Lower leg skin (tissue), 4 donors: Measurements from ENCODE around the gene S100A14. TPM values are rescaled to one million over a fixed set of nuclear protein-coding genes. Genes with fewer than 3 reads are reported as not detected.

Experiments used
- DNase-seq, 2 donors: peaks; one replicate each; pipeline ENCODE4 v3.0.0-alpha.2; 2019; ENCODE audit warnings: low spot score in 2 of 2
- H3K4me3 ChIP-seq: fragments of 200-600 bp; sonication (generic); 2 replicates; pipeline ENCODE4 v1.5.1; 2017; ENCODE audit warnings: mild to moderate bottlenecking, low read depth; ENCODE audit not compliant: poor library complexity, severe bottlenecking
- CTCF ChIP-seq, 3 donors: fragments of 450-650 bp; IDR thresholded peaks; one replicate each; pipeline ENCODE4 v1.5.1; 2016; ENCODE audit warnings: antibody characterized with exemption in 3 of 3, mild to moderate bottlenecking in 3 of 3, moderate library complexity in 2 of 3
- POLR2A ChIP-seq, 2 donors: fragments of 450-650 bp; IDR thresholded peaks; one replicate each; pipeline ENCODE4 v1.6.1; 2016 to 2017; ENCODE audit warnings: antibody characterized with exemption in 2 of 2, mild to moderate bottlenecking in 1 of 2, moderate library complexity in 1 of 2
- WGBS, 2 donors: methylation state at CpG; one replicate each; pipeline ENCODE4 v1.1.5; 2018; 5-methylcytosine and 5-hydroxymethylcytosine counted together
- intact Hi-C: fragments of 100-400 bp; cut with DNase I; formaldehyde crosslinking; loops from one replicate; pipeline ENCODE4 v1.15.0; 2023; ENCODE audit warnings: low total_unique reads
- total RNA-seq, 4 donors: library from RNA; depleted of rRNA; stranded (reverse); fragments of >200 nt; gene quantifications; one replicate each; pipeline ENCODE4 v1.1.0, GENCODE V29; 2016

Gene S100A14
- total RNA-seq, 4 donors from 2014 or later = 416 to 668 (median 495) TPM

GRCh38 chr1:153638261-153638660, 22.1 kb upstream of the S100A14 start:
- no peak overlapping the region for H3K4me3 ChIP-seq
- TF ChIP-seq POLR2A (IDR thresholded peaks at IDR 0.05) = no peak
- no peak for TF ChIP-seq CTCF (IDR thresholded peaks at IDR 0.05)
- WGBS, 2 donors = 85 to 90% methylated on average over 6 of the region's 6 CpGs
- DNase-seq = no peak
- intact Hi-C loops = no loop called here

- WGBS, 2 donors = 90 to 92% methylated on average over 9 of the region's 9 CpGs
- DNase-seq = no peak
- TF ChIP-seq CTCF (IDR thresholded peaks at IDR 0.05) (no peak), POLR2A (IDR thresholded peaks at IDR 0.05) (no peak)
- no peak overlapping the region for H3K4me3 ChIP-seq
- intact Hi-C loops = no loop called here
Measured at GRCh38 chr1:153636312-153636711, 20.2 kb upstream of the S100A14 start.

- H3K4me3 ChIP-seq = no peak overlapping the region
- intact Hi-C loops = no loop called here
- WGBS, 2 donors = 84 to 90% methylated on average over 7 of the region's 7 CpGs
- no peak for DNase-seq
- TF ChIP-seq POLR2A (IDR thresholded peaks at IDR 0.05) (no peak), CTCF (IDR thresholded peaks at IDR 0.05) (no peak)
Measured at GRCh38 chr1:153635872-153636271, 19.7 kb upstream of the S100A14 start.

GRCh38 chr1:153633754-153634665, 17.9 kb upstream of the S100A14 start, which contains the start of gene CHTOP:
Gene CHTOP, plus strand, starts transcription at chr1:153634066. Its CDS starts 2,523 bp downstream, at chr1:153636589.
- intact Hi-C loops = no loop called here
- TF ChIP-seq POLR2A (IDR thresholded peaks at IDR 0.05) (peak in 1 of 2 donors; percentile 57), CTCF (IDR thresholded peaks at IDR 0.05) (no peak)

GRCh38 chr1:153633161-153633753, 17.1 kb upstream of the S100A14 start:
- WGBS, 2 donors = 34 to 35% methylated on average over 18 of the region's 18 CpGs
- TF ChIP-seq CTCF (IDR thresholded peaks at IDR 0.05) = no peak
- TF ChIP-seq POLR2A (IDR thresholded peaks at IDR 0.05) = no peak
- intact Hi-C loops = no loop called here
- H3K4me3 ChIP-seq = no peak overlapping the region
- DNase-seq = no peak

More at GRCh38 chr1:153633754-153634665, 17.9 kb upstream of the S100A14 start, which contains the start of gene CHTOP:
- 0 to 1% methylated on average over 60 to 62 of the region's 65 CpGs for WGBS, 2 donors
- H3K4me3 ChIP-seq = peak within 1 kb of the TSS; percentile 81
- peak; percentile 99 for DNase-seq
